ENCODE data around the gene CCR9. TPM values are rescaled to one million over a fixed set of nuclear protein-coding genes. Genes with fewer than 3 reads are reported as not detected.
"Not testable (repeated sequence)": the region's sequence is repeated elsewhere in the genome, so short reads cannot be mapped to it uniquely, and the experiment has no call there.

CCR9 gene
- total RNA-seq: not detected in 2 replicates

GRCh38 chr3:45885979-45886705 lies at the start of gene CCR9:
CCR9 (plus strand) TSS chr3:45886543; CDS start chr3:45894934, 8,391 bp downstream.
- DNase-seq (ENCODE audit: low spot score): no peak
- intact Hi-C loops (cut with micrococcal nuclease): no loop called here
- H3K27ac Mint-ChIP-seq: no peak within 1 kb of the TSS
- no peaks in the 10 kb centered on the region for H3K36me3 Mint-ChIP-seq (ENCODE audit: low read depth)
- no peaks in the 10 kb centered on the region for H3K9me3 Mint-ChIP-seq
- H3K4me3 Mint-ChIP-seq: no peak within 1 kb of the TSS
- H3K27me3 Mint-ChIP-seq (ENCODE audit: insufficient read depth): peaks cover 37% of the 10 kb centered on the region
- peaks cover 21% of the 10 kb centered on the region for H3K4me1 Mint-ChIP-seq (ENCODE audit: low read depth)

- peaks cover 24% of the 10 kb centered on the region for H3K27me3 Mint-ChIP-seq (ENCODE audit: insufficient read depth)
- H3K4me1 Mint-ChIP-seq (ENCODE audit: low read depth): peaks cover 22% of the 10 kb centered on the region
- H3K36me3 Mint-ChIP-seq (ENCODE audit: low read depth): no peaks in the 10 kb centered on the region
- no peak for DNase-seq (ENCODE audit: low spot score)
- H3K4me3 Mint-ChIP-seq: no peak overlapping the region
- no peaks in the 10 kb centered on the region for H3K9me3 Mint-ChIP-seq
- intact Hi-C loops (cut with micrococcal nuclease): no loop called here
- no peak overlapping the region for H3K27ac Mint-ChIP-seq
These were observed 47.9 kb upstream of the CCR9 start for GRCh38 chr3:45838466-45838865.

GRCh38 chr3:45841420-45841756 lies 45.0 kb upstream of the CCR9 start:
- peaks cover 22% of the 10 kb centered on the region for H3K4me1 Mint-ChIP-seq (ENCODE audit: low read depth)
- H3K4me3 Mint-ChIP-seq: peak overlapping the region; percentile 90
- no peaks in the 10 kb centered on the region for H3K36me3 Mint-ChIP-seq (ENCODE audit: low read depth)
- intact Hi-C loops (cut with micrococcal nuclease): loop anchor here (1.0 to 2.0 kb wide), 4 partner anchors 20 to 75 kb away; partner anchors contain the start of gene SLC6A20
- no peaks in the 10 kb centered on the region for H3K9me3 Mint-ChIP-seq
- H3K27me3 Mint-ChIP-seq (ENCODE audit: insufficient read depth): peaks cover 27% of the 10 kb centered on the region
- H3K27ac Mint-ChIP-seq: peak overlapping the region; percentile 73
- DNase-seq (ENCODE audit: low spot score): no peak

GRCh38 chr3:45841757-45842491 lies 44.4 kb upstream of the CCR9 start, which contains the start of gene LZTFL1:
LZTFL1 (minus strand) TSS chr3:45842119; CDS start chr3:45841991, 128 bp downstream.
- peak within 1 kb of the TSS; percentile 77 for H3K27ac Mint-ChIP-seq
- H3K4me3 Mint-ChIP-seq: peak within 1 kb of the TSS; percentile 90
- H3K4me1 Mint-ChIP-seq (ENCODE audit: low read depth): peaks cover 22% of the 10 kb centered on the region
- no peaks in the 10 kb centered on the region for H3K36me3 Mint-ChIP-seq (ENCODE audit: low read depth)
- peak; percentile 81 for DNase-seq (ENCODE audit: low spot score)
- intact Hi-C loops (cut with micrococcal nuclease): loop anchor here (1.0 to 2.0 kb wide), 5 partner anchors 19 to 74 kb away; partner anchors contain the start of gene SLC6A20
- H3K27me3 Mint-ChIP-seq (ENCODE audit: insufficient read depth): peaks cover 26% of the 10 kb centered on the region
- no peaks in the 10 kb centered on the region for H3K9me3 Mint-ChIP-seq

GRCh38 chr3:45842851-45843625 lies 43.3 kb upstream of the CCR9 start:
- intact Hi-C loops (cut with micrococcal nuclease): loop anchor here (1.0 kb wide), 1 partner anchor 21 kb away; no protein-coding TSS in a partner anchor
- Mint-ChIP-seq H3K9me3 (no peaks in the 10 kb centered on the region), H3K4me1 (ENCODE audit: low read depth) (peaks cover 22% of the 10 kb centered on the region), H3K27ac (no peak overlapping the region), H3K4me3 (peak overlapping the region; percentile 35), H3K27me3 (ENCODE audit: insufficient read depth) (peaks cover 34% of the 10 kb centered on the region), H3K36me3 (ENCODE audit: low read depth) (no peaks in the 10 kb centered on the region)
- no peak for DNase-seq (ENCODE audit: low spot score)

GRCh38 chr3:45844616-45845015 lies 41.7 kb upstream of the CCR9 start:
- no peaks in the 10 kb centered on the region for H3K9me3 Mint-ChIP-seq
- H3K27me3 Mint-ChIP-seq (ENCODE audit: insufficient read depth): peaks cover 35% of the 10 kb centered on the region
- peaks cover 22% of the 10 kb centered on the region for H3K4me1 Mint-ChIP-seq (ENCODE audit: low read depth)
- intact Hi-C loops (cut with micrococcal nuclease): no loop called here
- no peak for DNase-seq (ENCODE audit: low spot score)
- H3K4me3 Mint-ChIP-seq: no peak overlapping the region
- no peaks in the 10 kb centered on the region for H3K36me3 Mint-ChIP-seq (ENCODE audit: low read depth)
- H3K27ac Mint-ChIP-seq: no peak overlapping the region

- H3K27me3 Mint-ChIP-seq (ENCODE audit: insufficient read depth): peaks cover 58% of the 10 kb centered on the region
- H3K36me3 Mint-ChIP-seq (ENCODE audit: low read depth): peaks cover 1% of the 10 kb centered on the region
These were observed 38.0 kb upstream of the CCR9 start for GRCh38 chr3:45848392-45848791.

GRCh38 chr3:45852828-45853227 lies 33.5 kb upstream of the CCR9 start:
- Mint-ChIP-seq H3K9me3 (peaks cover 17% of the 10 kb centered on the region), H3K27me3 (ENCODE audit: insufficient read depth) (peaks cover 68% of the 10 kb centered on the region), H3K4me1 (ENCODE audit: low read depth) (peaks cover 15% of the 10 kb centered on the region), H3K36me3 (ENCODE audit: low read depth) (peaks cover 5% of the 10 kb centered on the region), H3K27ac (no peak overlapping the region), H3K4me3 (no peak overlapping the region)
- intact Hi-C loops (cut with micrococcal nuclease): no loop called here
- DNase-seq (ENCODE audit: low spot score): no peak

More at GRCh38 chr3:45848392-45848791, 38.0 kb upstream of the CCR9 start:
- DNase-seq (ENCODE audit: low spot score): no peak
- no peaks in the 10 kb centered on the region for H3K9me3 Mint-ChIP-seq
- intact Hi-C loops (cut with micrococcal nuclease): no loop called here
- H3K27ac Mint-ChIP-seq: no peak overlapping the region
- peaks cover 15% of the 10 kb centered on the region for H3K4me1 Mint-ChIP-seq (ENCODE audit: low read depth)
- H3K4me3 Mint-ChIP-seq: no peak overlapping the region

GRCh38 chr3:45856323-45856722 lies 30.0 kb upstream of the CCR9 start:
- DNase-seq (ENCODE audit: low spot score); H3K27ac Mint-ChIP-seq; H3K36me3 Mint-ChIP-seq (ENCODE audit: low read depth); H3K4me3 Mint-ChIP-seq; intact Hi-C loops (cut with micrococcal nuclease): not testable (repeated sequence)
- H3K27me3 Mint-ChIP-seq (ENCODE audit: insufficient read depth): peaks cover 57% of the 10 kb centered on the region
- peaks cover 17% of the 10 kb centered on the region for H3K9me3 Mint-ChIP-seq
- H3K4me1 Mint-ChIP-seq (ENCODE audit: low read depth): peaks cover 30% of the 10 kb centered on the region

GRCh38 chr3:45857024-45857423 lies 29.3 kb upstream of the CCR9 start:
- Mint-ChIP-seq H3K4me1 (ENCODE audit: low read depth) (peaks cover 33% of the 10 kb centered on the region), H3K27me3 (ENCODE audit: insufficient read depth) (peaks cover 50% of the 10 kb centered on the region), H3K9me3 (peaks cover 17% of the 10 kb centered on the region)
- DNase-seq (ENCODE audit: low spot score); H3K27ac Mint-ChIP-seq; H3K36me3 Mint-ChIP-seq (ENCODE audit: low read depth); intact Hi-C loops (cut with micrococcal nuclease); H3K4me3 Mint-ChIP-seq: not testable (repeated sequence)

GRCh38 chr3:45858809-45859543 lies 27.4 kb upstream of the CCR9 start:
- Mint-ChIP-seq H3K27me3 (ENCODE audit: insufficient read depth) (peaks cover 34% of the 10 kb centered on the region), H3K27ac (no peak overlapping the region), H3K4me1 (ENCODE audit: low read depth) (peaks cover 32% of the 10 kb centered on the region), H3K9me3 (peaks cover 30% of the 10 kb centered on the region), H3K36me3 (ENCODE audit: low read depth) (peaks cover 3% of the 10 kb centered on the region), H3K4me3 (no peak overlapping the region)
- no peak for DNase-seq (ENCODE audit: low spot score)
- intact Hi-C loops (cut with micrococcal nuclease): no loop called here

GRCh38 chr3:45860481-45860880 lies 25.9 kb upstream of the CCR9 start:
- intact Hi-C loops (cut with micrococcal nuclease): loop anchor here (2.0 to 5.0 kb wide), 3 partner anchors 132 to 237 kb away; partner anchors contain the start of gene SACM1L
- peaks cover 26% of the 10 kb centered on the region for H3K9me3 Mint-ChIP-seq
- peaks cover 41% of the 10 kb centered on the region for H3K4me1 Mint-ChIP-seq (ENCODE audit: low read depth)
- no peak overlapping the region for H3K27ac Mint-ChIP-seq
- H3K36me3 Mint-ChIP-seq (ENCODE audit: low read depth): peaks cover 2% of the 10 kb centered on the region
- H3K27me3 Mint-ChIP-seq (ENCODE audit: insufficient read depth): peaks cover 32% of the 10 kb centered on the region
- H3K4me3 Mint-ChIP-seq: no peak overlapping the region
- DNase-seq (ENCODE audit: low spot score): no peak

All from activated T-helper 1 cell treated with anti-CD3 and anti-CD28 coated beads, Interleukin-12 subunit alpha, Interleukin-12 subunit beta, Interleukin-2, Interleukin-4 antibody, amounts not matched to agents 30 ng/mL and 10 ng/mL and 1 ng/mL, durations not matched to agents 14 hours and 24 hours and 36 hours (primary cell).